GM12864 (cell line): ENCODE results near the gene SMARCC1.
"Not testable (repeated sequence)": the region's sequence is repeated elsewhere in the genome, so short reads cannot be mapped to it uniquely, and the experiment has no call there.

Source experiments
- DNase-seq: peaks from one replicate; pipeline ENCODE4 v3.0.0-alpha.2; 2011; ENCODE audit warnings: low read depth
- H3K4me3 ChIP-seq: 2 replicates; pipeline ENCODE4 v1.5.1; 2011; ENCODE audit warnings: mild to moderate bottlenecking, low read depth, low read length, control low read depth
- TF ChIP-seq, protein P1 (sequence below): IDR thresholded peaks from 2 replicates; pipeline ENCODE4 v1.5.1; 2011; ENCODE audit warnings: low read depth, mild to moderate bottlenecking, moderate library complexity, low read length, control low read depth, inconsistent platforms; ENCODE audit errors: missing control alignments

Gene SMARCC1

DNA sequence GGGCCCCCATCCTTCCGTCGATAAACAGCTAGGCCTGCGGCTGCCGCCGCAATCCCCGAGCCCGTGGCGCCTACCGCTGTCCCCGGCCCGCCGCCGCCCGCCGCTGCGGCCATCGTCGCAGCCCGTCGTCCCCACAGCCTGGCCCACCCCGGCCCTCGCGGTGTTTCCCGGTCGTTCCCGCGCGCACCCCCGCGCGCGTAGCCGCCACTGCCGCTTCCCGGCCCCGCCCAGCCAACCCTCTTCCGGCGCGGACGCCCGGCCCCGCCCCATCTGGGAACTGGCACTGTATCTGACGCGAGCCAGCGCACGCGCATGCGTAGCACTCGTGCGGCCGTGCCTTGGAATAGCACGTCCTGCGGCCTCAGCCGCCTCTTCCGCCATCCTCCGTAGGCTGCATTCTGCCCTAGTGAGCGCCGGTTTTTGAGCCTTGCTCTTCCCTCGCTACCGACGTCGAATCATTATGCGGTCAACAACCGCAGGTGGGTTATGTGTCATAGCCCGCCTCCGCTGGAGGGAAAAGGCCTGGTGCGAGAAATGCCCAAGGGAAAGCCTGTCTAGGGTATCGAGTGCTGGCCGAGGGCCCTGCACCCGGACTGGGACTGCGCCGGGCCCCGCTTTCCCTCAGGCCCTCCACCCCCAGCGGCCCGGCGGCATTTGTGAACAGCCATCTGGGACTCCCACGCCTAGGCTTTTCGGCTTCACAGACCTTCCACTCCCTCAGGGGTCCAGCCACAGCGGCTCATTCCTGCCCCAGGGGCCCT, at the start of gene SMARCC1:
TSS of gene SMARCC1 (minus strand) at position 209 of the 761 bp plus-strand sequence. CDS start at position 113, 96 bp downstream.
- TF ChIP-seq, protein P1, sequence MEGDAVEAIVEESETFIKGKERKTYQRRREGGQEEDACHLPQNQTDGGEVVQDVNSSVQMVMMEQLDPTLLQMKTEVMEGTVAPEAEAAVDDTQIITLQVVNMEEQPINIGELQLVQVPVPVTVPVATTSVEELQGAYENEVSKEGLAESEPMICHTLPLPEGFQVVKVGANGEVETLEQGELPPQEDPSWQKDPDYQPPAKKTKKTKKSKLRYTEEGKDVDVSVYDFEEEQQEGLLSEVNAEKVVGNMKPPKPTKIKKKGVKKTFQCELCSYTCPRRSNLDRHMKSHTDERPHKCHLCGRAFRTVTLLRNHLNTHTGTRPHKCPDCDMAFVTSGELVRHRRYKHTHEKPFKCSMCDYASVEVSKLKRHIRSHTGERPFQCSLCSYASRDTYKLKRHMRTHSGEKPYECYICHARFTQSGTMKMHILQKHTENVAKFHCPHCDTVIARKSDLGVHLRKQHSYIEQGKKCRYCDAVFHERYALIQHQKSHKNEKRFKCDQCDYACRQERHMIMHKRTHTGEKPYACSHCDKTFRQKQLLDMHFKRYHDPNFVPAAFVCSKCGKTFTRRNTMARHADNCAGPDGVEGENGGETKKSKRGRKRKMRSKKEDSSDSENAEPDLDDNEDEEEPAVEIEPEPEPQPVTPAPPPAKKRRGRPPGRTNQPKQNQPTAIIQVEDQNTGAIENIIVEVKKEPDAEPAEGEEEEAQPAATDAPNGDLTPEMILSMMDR, result no peak
- DNase-seq, result peak; percentile 95
- H3K4me3 ChIP-seq, result peak within 1 kb of the TSS; percentile 81

DNA sequence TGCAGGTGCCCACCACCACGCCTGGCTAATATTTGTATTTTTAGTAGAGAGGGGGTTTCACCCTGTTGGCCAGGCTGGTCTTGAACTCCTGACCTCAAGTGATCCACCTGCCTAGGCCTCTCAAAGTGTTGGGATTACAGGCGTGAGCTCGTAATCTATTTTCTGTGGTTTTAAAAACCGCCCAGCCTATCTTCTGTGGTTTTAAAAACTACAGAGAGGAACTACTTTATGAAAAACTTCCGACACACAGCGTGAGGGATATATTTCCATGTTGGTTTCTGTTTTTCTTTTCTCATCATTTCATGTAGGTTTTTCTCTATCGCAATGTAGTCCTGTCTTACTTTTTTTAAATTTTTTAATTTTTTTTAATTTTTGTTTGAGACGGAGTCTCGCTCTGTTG, 47.8 kb upstream of the SMARCC1 start:
- H3K4me3 ChIP-seq, DNase-seq: not testable (repeated sequence)

DNA sequence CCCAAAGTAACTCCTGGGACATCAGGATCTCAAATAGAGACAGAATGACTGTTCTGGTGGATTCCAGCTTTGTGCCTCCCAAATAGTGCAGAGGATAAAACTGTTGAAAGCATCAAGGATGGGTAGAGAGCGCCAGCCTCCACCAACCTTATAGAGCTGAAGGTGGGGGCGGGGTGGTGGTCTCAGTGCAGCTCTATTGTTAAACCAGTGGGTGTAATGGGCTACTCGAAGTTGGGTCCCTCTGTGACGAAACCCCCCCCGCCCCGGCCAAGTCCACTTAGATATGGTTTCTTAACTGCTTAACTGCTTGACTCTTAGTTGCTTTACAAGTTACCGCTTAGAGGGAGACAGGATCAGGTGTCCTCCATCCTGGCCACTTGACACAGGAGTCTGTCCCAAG, 43.9 kb upstream of the SMARCC1 start:
- TF ChIP-seq, protein P1, result no peak
- no peak for DNase-seq

DNA sequence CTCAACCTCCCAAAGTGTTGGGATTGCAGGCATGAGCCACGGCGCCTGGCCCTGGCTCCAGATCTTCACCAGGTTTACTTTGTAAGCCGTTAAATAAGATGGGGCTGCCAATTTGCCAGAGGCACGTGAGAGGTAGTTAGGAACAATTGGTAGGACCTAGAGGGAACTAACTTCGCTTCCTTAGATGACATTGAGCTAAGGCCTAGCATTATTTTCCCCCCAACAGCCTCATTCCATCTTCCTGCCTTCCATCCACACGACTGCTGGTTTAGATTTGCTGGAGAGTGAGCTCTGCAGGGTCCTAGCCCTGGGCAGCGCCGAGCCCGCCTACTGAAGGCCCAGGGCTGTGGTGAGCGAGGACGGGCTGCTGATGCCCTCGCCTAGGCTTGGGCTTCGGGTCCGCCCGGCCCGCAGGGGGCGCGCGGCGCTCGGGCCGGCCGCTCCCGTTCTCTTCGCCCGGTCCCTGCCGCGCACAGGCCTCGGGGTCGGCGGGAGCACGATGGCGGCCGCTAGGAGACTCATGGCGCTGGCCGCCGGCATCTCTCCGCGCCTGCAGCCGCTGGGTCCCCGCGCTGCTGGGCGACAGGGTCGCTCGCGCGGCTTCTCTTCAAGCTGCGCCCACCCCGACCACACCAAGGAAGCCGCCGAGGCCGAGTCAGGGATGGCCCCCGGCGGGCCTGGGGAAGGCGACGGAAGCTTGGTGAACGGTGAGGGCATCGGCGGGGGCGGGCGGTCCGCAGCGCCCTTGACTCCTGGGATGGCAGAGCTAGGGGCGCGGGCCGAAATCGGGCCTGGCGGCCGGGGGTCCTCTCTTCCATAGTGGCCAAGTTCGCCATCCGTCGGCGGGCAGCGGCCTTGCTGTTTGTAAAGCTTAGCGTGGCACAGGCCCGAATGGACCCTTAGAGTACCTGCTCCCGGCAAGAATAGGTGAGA, 43.1 kb upstream of the SMARCC1 start:
- peak overlapping the region; percentile 78 for H3K4me3 ChIP-seq
- peak; percentile 34 for DNase-seq
- TF ChIP-seq, protein P1, result peak; percentile 78

More for the DNA sequence above, 43.9 kb upstream of the SMARCC1 start:
- peak overlapping the region; percentile 78 for H3K4me3 ChIP-seq

DNA sequence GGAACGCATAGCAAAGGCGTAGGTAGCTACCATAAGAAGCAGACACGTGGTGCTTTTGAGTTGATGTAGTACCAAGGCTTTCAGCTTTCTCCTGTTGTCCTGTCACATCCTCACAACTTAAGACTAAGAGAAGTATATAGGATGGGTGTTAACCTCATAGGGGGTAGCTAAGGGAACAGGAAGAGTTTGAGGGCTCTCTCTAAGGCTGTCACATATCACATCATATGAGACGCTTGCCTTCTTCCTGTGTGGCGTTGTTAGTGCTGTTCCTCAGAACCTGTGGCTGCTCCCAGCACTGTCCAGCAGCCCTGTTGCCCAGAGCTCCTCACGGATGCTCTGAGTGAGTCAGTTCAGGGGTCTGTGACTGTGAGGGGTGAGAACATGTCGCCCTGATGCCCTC, 35.9 kb upstream of the SMARCC1 start:
- TF ChIP-seq, protein P1, result no peak
- no peak for DNase-seq
- H3K4me3 ChIP-seq, result no peak overlapping the region

DNA sequence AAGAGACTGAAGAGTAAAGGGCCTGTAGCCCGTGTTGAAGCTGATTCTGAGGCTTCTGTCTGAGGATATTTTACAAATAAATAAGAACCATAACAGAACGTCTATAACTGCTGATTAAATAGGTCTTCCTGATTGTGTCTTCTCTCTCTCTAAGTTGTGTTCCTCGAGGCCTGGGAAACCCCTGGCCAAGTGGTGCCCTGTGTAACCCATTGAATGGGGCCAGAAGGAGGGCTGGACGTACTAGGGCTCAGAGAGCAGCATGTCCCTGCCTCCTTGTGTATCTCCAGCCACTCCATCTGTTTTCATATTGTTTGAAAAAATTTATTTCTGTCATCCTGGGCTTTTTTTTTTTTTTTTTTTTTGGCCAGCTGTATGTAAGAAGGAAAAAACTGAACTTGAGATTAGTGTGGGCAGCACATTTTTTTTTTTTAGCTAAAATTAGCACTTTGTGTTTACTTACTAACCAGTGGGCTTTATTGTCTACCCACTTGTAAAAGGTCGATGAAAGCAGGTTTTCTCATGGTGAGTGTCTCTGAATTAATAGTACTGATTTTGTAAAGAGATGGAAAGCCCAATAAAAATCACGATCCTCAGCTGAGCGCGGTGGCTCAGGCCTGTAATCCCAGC, 32.0 kb upstream of the SMARCC1 start:
- DNase-seq, result no peak
- TF ChIP-seq, protein P1, result no peak
- H3K4me3 ChIP-seq, result no peak overlapping the region

DNA sequence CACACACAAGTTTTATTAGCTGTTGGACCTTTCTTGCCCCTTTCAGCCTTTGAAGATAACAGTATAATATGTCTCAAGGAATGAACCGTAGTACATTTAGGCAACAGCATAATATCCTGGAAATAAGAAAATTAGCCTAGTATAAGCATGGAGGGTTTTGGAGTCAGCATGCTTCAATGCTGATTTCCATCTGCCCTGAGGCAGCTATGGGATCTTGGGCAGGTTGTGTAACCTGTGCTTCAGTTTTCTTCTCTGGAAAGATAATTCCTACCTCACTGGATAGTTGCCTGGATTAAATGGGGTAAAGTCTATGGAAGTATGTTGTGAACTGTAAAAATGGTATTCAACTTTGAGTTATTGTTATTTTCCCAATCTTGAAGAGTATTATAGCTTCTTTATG, 22.9 kb upstream of the SMARCC1 start:
- no peak overlapping the region for H3K4me3 ChIP-seq
- TF ChIP-seq, protein P1, result no peak
- no peak for DNase-seq
